Kidney tubule cell (primary cell): ENCODE results near the gene SRGAP1.
"Not testable (repeated sequence)": the region's sequence is repeated elsewhere in the genome, so short reads cannot be mapped to it uniquely, and the experiment has no call there.

Source experiments
- DNase-seq: peaks from one replicate; pipeline ENCODE4 v3.0.0-alpha.2; 2018; ENCODE audit warnings: low spot score

Gene SRGAP1

DNA sequence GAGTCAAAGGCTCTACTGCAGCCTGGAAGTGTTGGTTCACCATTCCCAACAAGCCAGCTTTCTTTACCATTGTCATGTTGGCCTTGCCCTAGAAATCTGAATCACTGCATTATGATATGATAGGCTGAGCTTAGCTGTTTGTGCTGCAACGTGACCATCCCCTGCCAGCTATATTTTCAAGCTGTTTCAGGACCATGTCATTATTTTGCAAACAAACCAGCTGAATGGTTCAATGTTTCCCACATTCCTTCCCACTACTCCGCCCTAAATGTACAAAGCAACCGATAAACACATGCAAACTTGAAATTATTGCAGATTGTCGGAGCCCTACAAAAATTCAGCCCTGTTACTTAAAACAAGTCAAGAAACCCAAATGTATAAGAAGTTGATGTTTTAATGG, 241.5 kb downstream of the SRGAP1 start:
- DNase-seq = peak; percentile 21

- DNase-seq = peak; percentile 58
These were observed 242.4 kb downstream of the SRGAP1 start for GRCh38 chr12:64086946-64087345.

DNA sequence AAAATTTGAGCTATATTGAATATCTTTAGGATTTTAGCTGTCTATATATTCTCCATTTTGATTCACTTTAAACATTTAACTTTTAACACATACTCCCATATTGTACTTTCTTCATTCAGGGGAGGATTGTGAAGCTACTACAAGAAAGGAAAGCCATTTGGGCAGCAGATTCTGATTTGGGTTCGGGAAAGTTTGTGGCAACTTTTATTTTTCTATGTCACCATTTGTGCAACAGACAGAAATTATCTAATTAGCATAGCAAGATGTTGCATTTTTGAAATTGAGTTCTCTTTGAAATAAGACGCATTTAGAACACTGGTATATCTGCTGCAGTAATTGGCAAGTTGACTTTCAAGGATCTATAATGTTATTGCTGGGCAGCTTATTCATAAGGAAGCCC, 243.3 kb downstream of the SRGAP1 start:
- no peak for DNase-seq

DNA sequence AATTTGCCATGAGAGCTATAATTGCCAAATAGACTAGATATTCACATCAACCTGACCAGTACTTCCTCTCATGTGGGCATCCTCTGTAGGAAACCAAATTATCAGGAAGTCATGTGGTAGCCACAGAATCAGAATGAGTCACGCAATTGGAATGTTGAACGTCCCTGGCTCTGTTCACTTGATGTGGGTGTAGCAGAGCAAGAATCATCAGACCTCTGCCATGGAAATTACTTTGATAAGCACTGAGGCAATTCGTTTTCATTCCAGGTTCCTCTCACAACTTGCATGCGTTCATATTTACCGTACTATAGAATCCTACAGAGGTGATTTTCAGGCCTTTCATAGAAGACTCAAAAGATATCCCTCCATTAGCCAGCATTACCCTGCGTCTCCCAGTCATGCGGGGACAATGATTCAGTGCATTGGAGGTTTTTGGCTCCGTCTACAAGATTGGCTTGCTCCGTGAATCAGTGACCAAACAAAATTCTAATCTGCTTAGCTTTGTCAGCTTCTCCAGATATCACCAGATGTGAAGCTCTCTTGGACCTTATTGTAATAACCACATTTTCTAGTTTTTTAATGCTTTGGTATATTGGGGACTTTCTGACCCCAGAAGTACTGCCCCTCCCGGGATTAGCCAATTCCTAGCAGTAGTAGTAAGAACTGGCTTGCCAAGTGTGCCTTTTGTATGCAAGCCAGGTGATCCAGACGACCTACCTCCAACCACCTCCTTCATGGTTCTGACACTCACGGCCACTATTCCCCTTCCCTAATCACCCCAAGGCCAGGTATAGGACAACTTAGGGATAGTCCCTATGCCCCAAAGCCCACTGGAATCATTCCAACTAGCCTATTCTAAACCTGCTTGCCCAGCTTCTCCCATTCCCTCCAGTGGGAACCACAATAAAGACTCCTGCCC, 244.2 kb downstream of the SRGAP1 start:
- DNase-seq = peak; percentile 97

DNA sequence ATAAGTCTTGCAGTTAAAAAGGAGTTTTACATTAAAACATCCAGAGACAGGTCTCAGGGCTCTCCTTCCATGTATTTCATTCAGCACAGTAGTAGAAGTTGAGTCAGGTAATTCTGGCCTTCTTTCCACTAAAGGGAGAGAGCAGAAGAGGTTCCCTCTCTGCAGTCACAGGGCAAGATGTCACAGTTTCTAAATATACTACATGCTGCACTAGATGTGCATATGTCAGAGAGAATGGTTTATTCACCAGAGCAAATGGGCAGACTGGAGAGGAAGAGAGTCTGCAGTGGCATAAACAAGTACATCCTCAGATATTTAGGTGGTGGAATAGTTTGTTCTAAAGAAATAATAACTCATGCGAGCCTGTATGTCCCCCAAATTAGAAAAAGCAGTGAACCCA, 245.5 kb downstream of the SRGAP1 start:
- DNase-seq = no peak

- no peak for DNase-seq
These were observed 246.7 kb downstream of the SRGAP1 start for GRCh38 chr12:64091186-64091585.

GRCh38 chr12:64092507-64093196, 248.2 kb downstream of the SRGAP1 start:
- no peak for DNase-seq

- no peak for DNase-seq
These were observed 249.2 kb downstream of the SRGAP1 start for GRCh38 chr12:64093689-64094088.

- peak; percentile 45 for DNase-seq
These were observed 253.0 kb downstream of the SRGAP1 start for GRCh38 chr12:64097366-64098105.

DNA sequence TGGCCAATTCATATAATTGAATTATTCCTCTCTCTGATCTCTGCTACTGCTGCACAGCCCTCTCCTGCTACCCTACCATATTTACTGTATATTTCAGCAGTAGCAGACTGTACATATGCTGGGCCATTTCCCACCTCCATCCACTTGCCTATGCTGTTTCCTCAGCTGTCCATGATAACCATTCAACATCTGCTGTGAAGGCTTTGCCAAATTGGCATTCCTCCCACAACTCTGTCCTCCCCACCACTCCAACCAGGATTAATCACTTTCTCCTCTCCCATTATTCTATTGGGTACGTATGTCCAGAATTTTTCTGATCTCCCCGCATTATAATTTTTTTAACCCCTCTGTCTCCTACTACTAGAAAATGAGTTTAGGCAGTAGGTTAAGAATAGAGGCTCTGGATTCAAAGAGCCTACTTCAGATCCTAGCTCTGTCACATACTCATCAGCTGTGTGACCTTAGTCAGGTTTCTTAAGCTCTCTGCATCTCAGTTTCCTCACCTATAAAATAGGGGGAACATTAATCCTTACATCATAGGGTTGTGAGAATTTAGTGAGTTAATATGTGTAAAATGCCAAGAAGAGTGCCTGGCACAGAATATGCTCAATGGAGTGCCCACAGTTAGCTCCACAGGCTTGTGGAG, 254.3 kb downstream of the SRGAP1 start:
- DNase-seq = no peak

- DNase-seq = peak; percentile 77
These were observed 254.9 kb downstream of the SRGAP1 start for GRCh38 chr12:64099397-64099796.

DNA sequence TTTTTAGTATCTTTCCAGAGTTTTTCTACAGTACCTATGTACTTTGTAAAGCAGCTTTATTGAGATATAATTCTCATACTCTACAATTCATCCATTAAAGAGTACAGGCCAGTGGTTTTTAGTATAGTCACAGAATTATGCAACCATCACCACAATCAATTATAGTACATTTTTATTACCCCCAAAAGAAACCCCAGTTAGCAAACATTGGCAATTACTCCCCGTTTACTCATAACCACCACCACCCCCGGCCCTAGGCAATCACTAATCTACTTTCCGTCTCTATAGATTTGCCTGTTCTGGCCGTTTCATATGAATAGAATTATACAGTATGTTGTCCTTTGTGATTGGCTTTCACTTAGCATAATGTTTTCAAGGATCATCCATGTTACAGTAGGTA, 257.8 kb downstream of the SRGAP1 start:
- no peak for DNase-seq

DNA sequence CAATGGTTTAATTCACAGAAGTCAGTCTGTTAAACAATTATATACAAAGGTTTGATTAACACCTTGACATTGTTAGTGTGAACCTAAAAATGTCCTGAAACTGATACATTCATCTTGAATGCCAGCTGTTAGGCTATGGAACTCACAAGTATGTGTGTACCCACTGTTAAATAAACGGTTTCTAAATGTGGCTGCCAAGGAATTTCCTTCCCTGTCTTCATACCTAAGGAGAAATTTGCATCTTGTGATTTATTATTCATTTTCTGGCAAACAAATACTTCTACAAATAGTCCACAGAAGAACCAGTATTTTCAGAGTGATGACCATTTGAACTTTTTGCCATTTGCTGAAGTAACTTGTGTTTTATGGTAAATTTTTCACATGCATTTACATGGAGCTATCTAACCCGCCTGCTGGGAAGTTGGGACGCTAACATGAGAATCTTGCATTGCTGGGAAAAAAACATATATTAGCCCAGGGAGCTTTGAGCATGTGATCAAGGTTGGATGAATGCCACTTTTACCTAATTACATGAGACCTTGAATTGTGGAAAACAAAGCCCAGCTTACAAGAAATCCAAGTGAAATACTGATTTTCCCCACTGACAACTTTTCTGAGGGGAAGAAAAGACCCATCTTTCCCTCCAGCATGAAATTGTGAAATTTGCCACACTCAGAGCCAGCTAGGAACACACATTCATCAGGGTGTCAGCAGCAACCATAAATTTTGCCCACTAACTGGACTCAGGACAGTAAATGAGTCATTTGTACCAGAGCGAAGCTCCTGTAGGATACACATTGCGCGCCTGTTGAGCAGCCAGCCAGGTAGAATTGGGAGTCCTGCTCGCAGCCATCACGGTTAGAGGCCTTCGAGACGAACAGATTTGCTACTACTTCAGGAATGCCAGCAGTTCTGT, 259.6 kb downstream of the SRGAP1 start:
- DNase-seq = peak; percentile 78

- DNase-seq = no peak
These were observed 260.5 kb downstream of the SRGAP1 start for GRCh38 chr12:64105026-64105425.

GRCh38 chr12:64107776-64108175, 263.3 kb downstream of the SRGAP1 start:
- no peak for DNase-seq

DNA sequence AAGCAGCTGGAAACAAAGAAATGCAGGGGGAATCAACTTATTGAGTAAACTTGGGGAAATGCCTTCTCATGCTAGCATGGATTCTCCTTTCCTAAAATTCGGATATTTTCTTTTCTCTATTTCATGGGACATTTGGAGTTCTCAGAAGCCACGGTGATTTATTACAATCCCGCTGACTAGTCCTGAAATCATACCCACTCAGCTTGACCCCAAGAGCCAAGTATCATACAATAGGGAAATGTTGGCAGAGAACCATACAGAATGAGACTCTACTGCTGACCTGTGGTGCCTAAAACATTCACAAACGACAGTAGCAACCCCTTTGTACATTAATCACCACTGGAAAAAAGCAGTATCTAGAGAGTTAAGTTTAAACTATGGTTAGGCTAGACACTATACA, 265.2 kb downstream of the SRGAP1 start:
- no peak for DNase-seq

GRCh38 chr12:64110864-64111263, 266.4 kb downstream of the SRGAP1 start:
- no peak for DNase-seq

- DNase-seq = no peak
These were observed 272.5 kb downstream of the SRGAP1 start for GRCh38 chr12:64116969-64117368.

DNA sequence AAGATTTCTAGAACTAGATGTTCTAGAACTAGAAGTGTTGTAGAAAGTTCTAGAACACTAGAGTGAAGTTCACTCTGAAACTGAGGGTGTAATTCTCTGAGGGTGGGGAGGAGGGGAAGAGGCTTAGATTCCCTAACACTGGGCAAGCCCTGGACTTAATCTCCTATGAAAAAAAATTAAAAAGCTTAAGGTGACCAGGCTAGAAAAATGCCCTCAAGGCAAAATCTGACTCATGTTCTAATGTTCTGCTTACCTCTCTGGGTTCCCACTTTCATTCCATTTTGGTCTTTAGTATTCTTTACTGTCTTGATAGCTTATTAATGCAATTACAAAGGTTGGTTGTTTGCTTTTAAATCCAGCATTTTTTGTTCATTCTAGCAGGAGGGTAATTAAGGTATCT, 276.1 kb downstream of the SRGAP1 start:
- DNase-seq = peak; percentile 34

- DNase-seq = not testable (repeated sequence)
These were observed 276.6 kb downstream of the SRGAP1 start for GRCh38 chr12:64121086-64121485.

GRCh38 chr12:64122154-64122553, 277.7 kb downstream of the SRGAP1 start:
- no peak for DNase-seq
